Cardiac muscle cell (in vitro differentiated cells and primary cell): ENCODE data around the gene PRPF4. TPM values are rescaled to one million over a fixed set of nuclear protein-coding genes. Genes with fewer than 3 reads are reported as not detected.
A peak's percentile ranks its signal among the peaks of the same experiment; 100 is the strongest.
"Not testable (repeated sequence)": the region's sequence is repeated elsewhere in the genome, so short reads cannot be mapped to it uniquely, and the experiment has no call there.

Experiments
- DNase-seq, 2 donors: peaks; one replicate each; pipeline versions ENCODE4 v3.0.0 to v3.0.0-alpha.2; 2010 to 2017; ENCODE audit warnings: low read depth in 1 of 2, low spot score in 1 of 2
- H3K27ac ChIP-seq: fragments of 200-600 bp; sonication (generic); 2 replicates; pipeline ENCODE4 v1.5.1; 2016
- H3K27me3 ChIP-seq: fragments of 200-600 bp; sonication (generic); 2 replicates; pipeline ENCODE4 v1.6.0; 2016; ENCODE audit warnings: control low read depth
- H3K36me3 ChIP-seq: fragments of 200-600 bp; sonication (generic); 2 replicates; pipeline ENCODE4 v1.5.1; 2016; ENCODE audit warnings: control low read depth
- H3K4me1 ChIP-seq: fragments of 200-600 bp; sonication (generic); 2 replicates; pipeline ENCODE4 v1.8.1; 2017; ENCODE audit warnings: low read depth, mild to moderate bottlenecking, mixed run types
- H3K4me3 ChIP-seq: fragments of 200-600 bp; sonication (generic); 2 replicates; pipeline ENCODE4 v1.5.1; 2016; ENCODE audit warnings: mild to moderate bottlenecking
- H3K9me3 ChIP-seq: fragments of 200-600 bp; sonication (generic); 2 replicates; pipeline ENCODE4 v1.5.1; 2017; ENCODE audit warnings: low read depth, mild to moderate bottlenecking, control low read depth
- CTCF ChIP-seq: IDR thresholded peaks from 2 replicates; pipeline ENCODE4 v1.5.1; 2012; ENCODE audit warnings: low read depth, mild to moderate bottlenecking, low read length
- polyA plus RNA-seq: library from polyadenylated mRNA; unstranded; fragments of >200 nt; fragmentation: Nextera tagmentation; extraction: Ambion mirVana; gene quantifications from 2 replicates; pipeline ENCODE4 v1.2.1, GENCODE V29; 2016
- total RNA-seq: library from RNA; depleted of rRNA; stranded (reverse); fragments of >200 nt; gene quantifications from 2 replicates; pipeline ENCODE4 v1.2.3, GENCODE V29; 2016

The PRPF4 gene
- 20.6 and 21.1 TPM in 2 replicates for total RNA-seq
- 26.7 and 30.6 TPM in 2 replicates for polyA plus RNA-seq

- H3K4me3 ChIP-seq = peak within 1 kb of the TSS; percentile 65
- H3K27ac ChIP-seq = peak within 1 kb of the TSS; percentile 95
- H3K36me3 ChIP-seq = peaks cover 48% of the 10 kb centered on the region
- H3K4me1 ChIP-seq = peaks cover 8% of the 10 kb centered on the region
- peak; percentile 99 for DNase-seq
- TF ChIP-seq CTCF = no peak
- H3K9me3 ChIP-seq = no peaks in the 10 kb centered on the region
- no peaks in the 10 kb centered on the region for H3K27me3 ChIP-seq
Measured at GRCh38 chr9:113275157-113276131, at the start of gene PRPF4, which contains the start of gene CDC26. Gene PRPF4 (plus strand): TSS chr9:113275658. CDS start chr9:113275744, 86 bp downstream. Gene CDC26 (minus strand): TSS chr9:113275572. CDS start chr9:113272507, 3,065 bp downstream.

DNA sequence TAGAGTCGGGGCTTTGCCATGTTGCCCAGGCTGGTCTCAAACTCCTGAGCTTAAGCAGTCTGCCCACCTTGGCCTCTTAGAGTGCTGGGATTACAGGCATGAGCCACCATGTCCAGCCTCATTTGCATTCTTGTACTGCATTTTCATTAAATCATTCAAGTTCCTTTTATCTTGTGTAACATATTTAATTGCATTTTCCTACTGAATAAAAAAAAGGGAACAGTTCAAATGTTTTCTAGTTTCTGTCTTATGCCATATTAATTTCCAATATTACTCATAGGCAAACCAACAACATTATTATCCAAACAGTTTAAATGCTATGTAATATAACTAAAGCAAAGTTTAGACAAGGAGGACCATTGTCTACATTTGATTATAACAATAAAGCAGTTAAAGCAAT is 48.0 kb upstream of the PRPF4 start:
- Histone ChIP-seq H3K9me3 (no peaks in the 10 kb centered on the region), H3K4me3 (no peak overlapping the region), H3K36me3 (peaks cover 4% of the 10 kb centered on the region), H3K27me3 (no peaks in the 10 kb centered on the region), H3K27ac (no peak overlapping the region), H3K4me1 (peaks cover 18% of the 10 kb centered on the region)
- TF ChIP-seq CTCF = no peak
- no peak for DNase-seq

DNA sequence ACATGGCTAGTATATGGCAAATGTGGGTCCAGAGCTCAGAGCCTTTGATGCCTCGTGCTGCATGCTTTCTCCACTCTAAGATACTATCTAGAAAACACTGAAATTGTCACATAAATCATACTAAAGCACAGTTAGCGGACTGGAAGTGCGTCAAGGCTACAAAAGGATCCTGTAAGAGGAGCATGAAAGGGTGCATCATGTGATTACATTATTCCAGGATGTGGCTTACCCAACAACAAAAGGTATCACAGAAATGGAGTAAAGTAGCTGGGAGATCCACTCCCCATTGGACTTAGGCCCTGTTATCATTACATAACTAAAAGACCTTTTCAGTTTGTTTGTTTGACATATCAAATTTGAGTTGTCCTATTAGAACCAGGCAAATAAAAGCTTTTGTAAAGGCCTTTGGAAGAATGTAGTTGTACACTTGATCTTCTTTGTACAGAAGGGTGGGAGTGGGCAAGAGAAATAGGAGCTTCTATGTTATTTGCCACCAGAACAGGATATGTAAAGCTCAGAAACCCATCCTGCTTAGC is 47.3 kb upstream of the PRPF4 start:
- TF ChIP-seq CTCF = no peak
- H3K36me3 ChIP-seq = peaks cover 4% of the 10 kb centered on the region
- no peak overlapping the region for H3K27ac ChIP-seq
- DNase-seq = no peak
- H3K4me3 ChIP-seq = no peak overlapping the region
- no peaks in the 10 kb centered on the region for H3K9me3 ChIP-seq
- H3K4me1 ChIP-seq = peaks cover 14% of the 10 kb centered on the region
- no peaks in the 10 kb centered on the region for H3K27me3 ChIP-seq

DNA sequence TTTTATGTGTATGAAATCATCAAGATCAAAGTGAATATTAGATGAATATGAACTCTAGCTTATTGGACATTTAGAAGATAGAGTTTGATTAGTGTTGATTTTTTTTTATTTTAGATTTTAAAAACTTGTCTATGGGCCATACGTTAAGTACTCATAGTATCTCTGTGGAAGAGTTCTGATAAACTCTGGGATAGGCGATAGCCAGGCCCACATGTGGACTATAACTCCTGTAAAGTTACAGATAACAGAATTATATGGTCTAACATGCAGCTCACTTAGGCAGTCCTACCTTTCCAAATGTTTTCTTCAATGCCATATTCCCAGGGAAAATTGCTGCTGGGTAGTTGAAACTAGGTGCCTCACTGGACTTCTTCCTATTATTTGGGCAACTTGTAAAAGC is 43.8 kb upstream of the PRPF4 start:
- H3K27ac ChIP-seq = no peak overlapping the region
- H3K9me3 ChIP-seq = no peaks in the 10 kb centered on the region
- no peak for TF ChIP-seq CTCF
- H3K4me3 ChIP-seq = no peak overlapping the region
- H3K27me3 ChIP-seq = no peaks in the 10 kb centered on the region
- peaks cover 4% of the 10 kb centered on the region for H3K36me3 ChIP-seq
- no peak for DNase-seq
- H3K4me1 ChIP-seq = peaks cover 5% of the 10 kb centered on the region

- peaks cover 17% of the 10 kb centered on the region for H3K4me1 ChIP-seq
- not testable (repeated sequence) for DNase-seq, H3K27me3 ChIP-seq, H3K27ac ChIP-seq, H3K36me3 ChIP-seq, H3K4me3 ChIP-seq, H3K9me3 ChIP-seq
Measured at GRCh38 chr9:113235701-113236255, 39.7 kb upstream of the PRPF4 start.

- H3K4me1 ChIP-seq = peaks cover 17% of the 10 kb centered on the region
- no peak overlapping the region for H3K4me3 ChIP-seq
- H3K27ac ChIP-seq = peak overlapping the region; percentile 7
- no peaks in the 10 kb centered on the region for H3K27me3 ChIP-seq
- no peaks in the 10 kb centered on the region for H3K9me3 ChIP-seq
- TF ChIP-seq CTCF = no peak
- no peaks in the 10 kb centered on the region for H3K36me3 ChIP-seq
- DNase-seq = peak in 1 of 2 donors; percentile 60
Measured at GRCh38 chr9:113237026-113237425, 38.4 kb upstream of the PRPF4 start.
